GM12878 (cell line): ENCODE measurements around the gene DIDO1. TPM values are rescaled to one million over a fixed set of nuclear protein-coding genes. Genes with fewer than 3 reads are reported as not detected.

Source experiments
- ATF7 ChIP-seq: fragments of 450-650 bp; IDR thresholded peaks from 2 replicates; pipeline ENCODE4 v1.6.1; 2016; ENCODE audit warnings: low read depth, mild to moderate bottlenecking
- BHLHE40 ChIP-seq, 2 experiments: fragments of 450-650 bp in 1 of 2; IDR thresholded peaks; 2 replicates each; pipeline ENCODE4 v1.6.1; 2011 to 2017; ENCODE audit warnings: low read depth in 2 of 2, borderline replicate concordance in 1 of 2, improper control_type of control experiment in 1 of 2, low read length in 1 of 2, mild to moderate bottlenecking in 1 of 2
- CREM ChIP-seq: IDR thresholded peaks from 2 replicates; pipeline ENCODE4 v1.6.1; 2014; ENCODE audit warnings: antibody characterized with exemption, low read depth
- ETV6 ChIP-seq, 2 experiments: fragments of 450-650 bp in 1 of 2; IDR thresholded peaks in 1 of 2; conservative IDR thresholded peaks in 1 of 2; 2 replicates each; pipeline ENCODE4 v1.6.1; 2014; ENCODE audit warnings: antibody characterized with exemption in 1 of 2, borderline replicate concordance in 1 of 2, low read depth in 1 of 2, mild to moderate bottlenecking in 1 of 2, moderate library complexity in 1 of 2
- FOXK2 ChIP-seq: fragments of 450-650 bp; IDR thresholded peaks from 2 replicates; pipeline ENCODE4 v1.6.1; 2017; ENCODE audit warnings: mild to moderate bottlenecking, moderate library complexity
- GATAD2B ChIP-seq: fragments of 450-650 bp; conservative IDR thresholded peaks from 2 replicates; pipeline ENCODE4 v1.6.1; 2017; ENCODE audit warnings: low read depth, mild to moderate bottlenecking, moderate library complexity
- HDGF ChIP-seq: fragments of 450-650 bp; IDR thresholded peaks from 2 replicates; pipeline ENCODE4 v1.6.1; 2016; ENCODE audit warnings: antibody characterized with exemption
- LARP7 ChIP-seq: fragments of 450-650 bp; IDR thresholded peaks from 2 replicates; pipeline ENCODE4 v1.6.1; 2017; ENCODE audit warnings: mild to moderate bottlenecking
- MEF2A ChIP-seq: IDR thresholded peaks from 2 replicates; pipeline ENCODE4 v1.6.1; 2011; ENCODE audit warnings: low read depth, mild to moderate bottlenecking, low read length, moderate library complexity; ENCODE audit not compliant: insufficient read depth
- MTA3 ChIP-seq: IDR thresholded peaks from 2 replicates; pipeline ENCODE4 v1.6.1; 2012; ENCODE audit warnings: low read length, inconsistent platforms, borderline replicate concordance
- NBN ChIP-seq: fragments of 450-650 bp; IDR thresholded peaks from 2 replicates; pipeline ENCODE4 v1.6.1; 2016
- POLR2AphosphoS5 ChIP-seq: IDR thresholded peaks from 2 replicates; pipeline ENCODE4 v1.6.1; 2011; ENCODE audit warnings: mild to moderate bottlenecking, low read length, inconsistent platforms
- RELA ChIP-seq: fragments of 450-650 bp; IDR thresholded peaks from 2 replicates; pipeline ENCODE4 v1.8.0; 2014; ENCODE audit warnings: borderline replicate concordance; ENCODE audit not compliant: partially characterized antibody
- RELB ChIP-seq: fragments of 450-650 bp; IDR thresholded peaks from 2 replicates; pipeline ENCODE4 v1.6.1; 2017; ENCODE audit warnings: low read depth, mild to moderate bottlenecking, moderate library complexity
- SMARCA5 ChIP-seq: fragments of 450-650 bp; IDR thresholded peaks from 2 replicates; pipeline ENCODE4 v1.6.1; 2017; ENCODE audit warnings: mild to moderate bottlenecking
- SPI1 ChIP-seq: IDR thresholded peaks from 2 replicates; pipeline ENCODE4 v1.6.1; 2011; ENCODE audit warnings: low read depth, mild to moderate bottlenecking, low read length, moderate library complexity, borderline replicate concordance; ENCODE audit not compliant: insufficient read depth
- SREBF1 ChIP-seq: IDR thresholded peaks from 2 replicates; pipeline ENCODE4 v1.6.1; 2012; ENCODE audit warnings: mild to moderate bottlenecking, low read length
- TAF1 ChIP-seq: IDR thresholded peaks from 2 replicates; pipeline ENCODE4 v1.6.1; 2011; ENCODE audit warnings: mild to moderate bottlenecking, low read depth, low read length, borderline replicate concordance
- YY1 ChIP-seq: IDR thresholded peaks from 2 replicates; pipeline ENCODE4 v1.6.1; 2011; ENCODE audit warnings: low read depth, mild to moderate bottlenecking, low read length
- ZNF274 ChIP-seq: IDR thresholded peaks from one replicate; pipeline ENCODE4 v1.8.0; 2011; ENCODE audit not compliant: insufficient read length, insufficient read depth
- polyA plus RNA-seq, 11 experiments: library from polyadenylated mRNA; depleted of rRNA in 4 of 11; unstranded in 6 of 11; stranded (reverse) in 5 of 11; fragments of >200 nt; fragmentation: Nextera tagmentation in 4 of 11; fragmentation: Illumina TruSeq in 1 of 11; extraction: Ambion mirVana in 4 of 11; extraction: Trizol in 1 of 11; gene quantifications; 1 replicate in 1 of 11; 2 replicates in 10 of 11; pipeline versions ENCODE4 v1.2.1 to v1.2.3, GENCODE V29; 2011 to 2016; ENCODE audit warnings: inconsistent platforms in 2 of 11, missing spikeins in 2 of 11, low read depth in 1 of 11
- total RNA-seq, 4 experiments: library from RNA; depleted of rRNA in 3 of 4; stranded (reverse); fragments of >200 nt in 3 of 4; fragmentation: Illumina TruSeq in 1 of 4; extraction: Trizol in 1 of 4; gene quantifications; 2 replicates each; pipeline versions ENCODE4 v1.2.1 to v1.2.3, GENCODE V29; 2013 to 2021
- TF ChIP-seq, protein P1 (sequence below), 3 experiments: IDR thresholded peaks in 2 of 3; conservative IDR thresholded peaks in 1 of 3; 2 replicates each; pipeline ENCODE4 v1.5.1; 2011; ENCODE audit warnings: low read depth in 3 of 3, low read length in 3 of 3, mild to moderate bottlenecking in 3 of 3, control low read depth in 2 of 3, moderate library complexity in 2 of 3, inconsistent platforms in 1 of 3, mixed read lengths in 1 of 3; ENCODE audit not compliant: control insufficient read depth in 2 of 3, insufficient read depth in 1 of 3; ENCODE audit errors: extremely low read depth in 1 of 3
- TF ChIP-seq, protein P2 (sequence below): fragments of 450-650 bp; conservative IDR thresholded peaks from 2 replicates; pipeline ENCODE4 v1.6.1; 2017; ENCODE audit warnings: mild to moderate bottlenecking, moderate library complexity
- TF ChIP-seq, protein P3 (sequence below): IDR thresholded peaks from 2 replicates; pipeline ENCODE4 v1.6.1; 2012; ENCODE audit warnings: low read depth, low read length, improper control_type of control experiment
- TF ChIP-seq, protein P4 (sequence below): fragments of 450-650 bp; IDR thresholded peaks from 2 replicates; pipeline ENCODE4 v1.6.1; 2016; ENCODE audit warnings: mild to moderate bottlenecking

DIDO1 gene
- total and polyA plus RNA-seq, 10 of the 15 experiments (the other 5 are each of a cell fraction or from before 2014, with no cell fraction given), result 5.5 to 56.4 (median 38.4) TPM

GRCh38 chr20:62952373-62952967 lies 26.2 kb upstream of the DIDO1 start, which contains the start of gene SLC17A9 (continued):
- peak; percentile 60 for TF ChIP-seq GATAD2B
- no peak for TF ChIP-seq ETV6 (conservative IDR thresholded peaks at IDR 0.05 in 1 of 2, IDR thresholded peaks at IDR 0.05 in 1 of 2; ENCODE audit: borderline replicate concordance in 1 of 2, low read depth in 1 of 2)
- TF ChIP-seq POLR2AphosphoS5, result peak; percentile 67
- peak; percentile 63; the same call in 1 of the 2 replicates for TF ChIP-seq LARP7
- TF ChIP-seq SREBF1, result no peak
- no peak; the same call in 1 of the 2 replicates for TF ChIP-seq HDGF
- TF ChIP-seq, protein P1, sequence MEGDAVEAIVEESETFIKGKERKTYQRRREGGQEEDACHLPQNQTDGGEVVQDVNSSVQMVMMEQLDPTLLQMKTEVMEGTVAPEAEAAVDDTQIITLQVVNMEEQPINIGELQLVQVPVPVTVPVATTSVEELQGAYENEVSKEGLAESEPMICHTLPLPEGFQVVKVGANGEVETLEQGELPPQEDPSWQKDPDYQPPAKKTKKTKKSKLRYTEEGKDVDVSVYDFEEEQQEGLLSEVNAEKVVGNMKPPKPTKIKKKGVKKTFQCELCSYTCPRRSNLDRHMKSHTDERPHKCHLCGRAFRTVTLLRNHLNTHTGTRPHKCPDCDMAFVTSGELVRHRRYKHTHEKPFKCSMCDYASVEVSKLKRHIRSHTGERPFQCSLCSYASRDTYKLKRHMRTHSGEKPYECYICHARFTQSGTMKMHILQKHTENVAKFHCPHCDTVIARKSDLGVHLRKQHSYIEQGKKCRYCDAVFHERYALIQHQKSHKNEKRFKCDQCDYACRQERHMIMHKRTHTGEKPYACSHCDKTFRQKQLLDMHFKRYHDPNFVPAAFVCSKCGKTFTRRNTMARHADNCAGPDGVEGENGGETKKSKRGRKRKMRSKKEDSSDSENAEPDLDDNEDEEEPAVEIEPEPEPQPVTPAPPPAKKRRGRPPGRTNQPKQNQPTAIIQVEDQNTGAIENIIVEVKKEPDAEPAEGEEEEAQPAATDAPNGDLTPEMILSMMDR (IDR thresholded peaks at IDR 0.05 in 2 of 3, conservative IDR thresholded peaks at IDR 0.05 in 1 of 3; ENCODE audit: control insufficient read depth in 2 of 3, extremely low read depth in 1 of 3, insufficient read depth in 1 of 3, low read depth in 3 of 3, low read length in 3 of 3), result peak; percentile 9 to 24 (median 15); a peak in 2 of 6 replicates
- TF ChIP-seq RELB, result peak; percentile 12; the same call in 1 of the 2 replicates
- no peak for TF ChIP-seq FOXK2
- no peak for TF ChIP-seq SPI1
- TF ChIP-seq, protein P2, sequence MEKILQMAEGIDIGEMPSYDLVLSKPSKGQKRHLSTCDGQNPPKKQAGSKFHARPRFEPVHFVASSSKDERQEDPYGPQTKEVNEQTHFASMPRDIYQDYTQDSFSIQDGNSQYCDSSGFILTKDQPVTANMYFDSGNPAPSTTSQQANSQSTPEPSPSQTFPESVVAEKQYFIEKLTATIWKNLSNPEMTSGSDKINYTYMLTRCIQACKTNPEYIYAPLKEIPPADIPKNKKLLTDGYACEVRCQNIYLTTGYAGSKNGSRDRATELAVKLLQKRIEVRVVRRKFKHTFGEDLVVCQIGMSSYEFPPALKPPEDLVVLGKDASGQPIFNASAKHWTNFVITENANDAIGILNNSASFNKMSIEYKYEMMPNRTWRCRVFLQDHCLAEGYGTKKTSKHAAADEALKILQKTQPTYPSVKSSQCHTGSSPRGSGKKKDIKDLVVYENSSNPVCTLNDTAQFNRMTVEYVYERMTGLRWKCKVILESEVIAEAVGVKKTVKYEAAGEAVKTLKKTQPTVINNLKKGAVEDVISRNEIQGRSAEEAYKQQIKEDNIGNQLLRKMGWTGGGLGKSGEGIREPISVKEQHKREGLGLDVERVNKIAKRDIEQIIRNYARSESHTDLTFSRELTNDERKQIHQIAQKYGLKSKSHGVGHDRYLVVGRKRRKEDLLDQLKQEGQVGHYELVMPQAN, result peak; percentile 65; the same call in 1 of the 2 replicates
- TF ChIP-seq SMARCA5, result 0 out of 2 replicates have a peak, but pooled peaks have one; percentile 58
- TF ChIP-seq, protein P3, sequence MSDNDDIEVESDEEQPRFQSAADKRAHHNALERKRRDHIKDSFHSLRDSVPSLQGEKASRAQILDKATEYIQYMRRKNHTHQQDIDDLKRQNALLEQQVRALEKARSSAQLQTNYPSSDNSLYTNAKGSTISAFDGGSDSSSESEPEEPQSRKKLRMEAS, result peak; percentile 71; the same call in 1 of the 2 replicates
- peak in 1 of 2 experiments; percentile 60; a peak in 1 of 4 replicates for TF ChIP-seq BHLHE40 (IDR thresholded peaks at IDR 0.05; ENCODE audit: borderline replicate concordance in 1 of 2, low read depth in 2 of 2, low read length in 1 of 2)
- TF ChIP-seq, protein P4, sequence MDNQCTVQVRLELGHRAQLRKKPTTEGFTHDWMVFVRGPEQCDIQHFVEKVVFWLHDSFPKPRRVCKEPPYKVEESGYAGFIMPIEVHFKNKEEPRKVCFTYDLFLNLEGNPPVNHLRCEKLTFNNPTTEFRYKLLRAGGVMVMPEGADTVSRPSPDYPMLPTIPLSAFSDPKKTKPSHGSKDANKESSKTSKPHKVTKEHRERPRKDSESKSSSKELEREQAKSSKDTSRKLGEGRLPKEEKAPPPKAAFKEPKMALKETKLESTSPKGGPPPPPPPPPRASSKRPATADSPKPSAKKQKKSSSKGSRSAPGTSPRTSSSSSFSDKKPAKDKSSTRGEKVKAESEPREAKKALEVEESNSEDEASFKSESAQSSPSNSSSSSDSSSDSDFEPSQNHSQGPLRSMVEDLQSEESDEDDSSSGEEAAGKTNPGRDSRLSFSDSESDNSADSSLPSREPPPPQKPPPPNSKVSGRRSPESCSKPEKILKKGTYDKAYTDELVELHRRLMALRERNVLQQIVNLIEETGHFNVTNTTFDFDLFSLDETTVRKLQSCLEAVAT, result no peak
- TF ChIP-seq CREM, result peak; percentile 58; the same call in 1 of the 2 replicates
- TF ChIP-seq YY1, result 0 out of 2 replicates have a peak, but pooled peaks have one; percentile 6
- TF ChIP-seq NBN, result no peak; the same call in 1 of the 2 replicates
- no peak for TF ChIP-seq ZNF274
- TF ChIP-seq RELA, result peak; percentile 29
- no peak for TF ChIP-seq MTA3
- TF ChIP-seq ATF7, result no peak
- TF ChIP-seq MEF2A, result no peak
- TF ChIP-seq TAF1, result 0 out of 2 replicates have a peak, but pooled peaks have one; percentile 20
